RWPE2 (cell line): ENCODE data around the gene WDR19.
A peak's percentile ranks its signal among the peaks of the same experiment; 100 is the strongest.

Source experiments
- ATAC-seq: fragments of 200-7000 bp; cut with Tn5 transposase; 3 replicates; pipeline ENCODE4 v1.9.1; 2021; ENCODE audit warnings: low read depth
- DNase-seq: peaks from one replicate; pipeline ENCODE4 v3.0.0-alpha.2; 2020; ENCODE audit warnings: low spot score
- H3K27ac ChIP-seq: fragments of 450-650 bp; 2 replicates; pipeline ENCODE4 v1.5.1; 2017; ENCODE audit warnings: mild to moderate bottlenecking; ENCODE audit not compliant: poor library complexity, severe bottlenecking
- H3K27me3 ChIP-seq: fragments of 250-450 bp; sonication (Bioruptor Pico); 2 replicates; pipeline ENCODE4 v1.5.1; 2021; ENCODE audit warnings: mild to moderate bottlenecking, moderate library complexity; ENCODE audit not compliant: insufficient read depth, poor library complexity, severe bottlenecking
- H3K36me3 ChIP-seq: fragments of 250-450 bp; sonication (Bioruptor Pico); 2 replicates; pipeline ENCODE4 v1.5.1; 2020; ENCODE audit warnings: low read depth, mild to moderate bottlenecking, moderate library complexity
- H3K4me1 ChIP-seq: fragments of 250-450 bp; sonication (Bioruptor Pico); 2 replicates; pipeline ENCODE4 v1.5.1; 2021; ENCODE audit warnings: mild to moderate bottlenecking, moderate library complexity; ENCODE audit not compliant: insufficient read depth, poor library complexity, severe bottlenecking
- H3K4me3 ChIP-seq: fragments of 250-450 bp; sonication (Bioruptor Pico); 2 replicates; pipeline ENCODE4 v1.5.1; 2021; ENCODE audit warnings: mild to moderate bottlenecking, moderate library complexity; ENCODE audit not compliant: severe bottlenecking
- H3K9me3 ChIP-seq: fragments of 250-450 bp; sonication (Bioruptor Pico); 2 replicates; pipeline ENCODE4 v1.5.1; 2021; ENCODE audit warnings: mild to moderate bottlenecking, moderate library complexity; ENCODE audit not compliant: severe bottlenecking
- CTCF ChIP-seq: fragments of 450-650 bp; IDR thresholded peaks from one replicate; pipeline ENCODE4 v1.5.1; 2017; ENCODE audit warnings: mild to moderate bottlenecking, moderate library complexity; ENCODE audit not compliant: poor library complexity, severe bottlenecking

WDR19 gene

DNA sequence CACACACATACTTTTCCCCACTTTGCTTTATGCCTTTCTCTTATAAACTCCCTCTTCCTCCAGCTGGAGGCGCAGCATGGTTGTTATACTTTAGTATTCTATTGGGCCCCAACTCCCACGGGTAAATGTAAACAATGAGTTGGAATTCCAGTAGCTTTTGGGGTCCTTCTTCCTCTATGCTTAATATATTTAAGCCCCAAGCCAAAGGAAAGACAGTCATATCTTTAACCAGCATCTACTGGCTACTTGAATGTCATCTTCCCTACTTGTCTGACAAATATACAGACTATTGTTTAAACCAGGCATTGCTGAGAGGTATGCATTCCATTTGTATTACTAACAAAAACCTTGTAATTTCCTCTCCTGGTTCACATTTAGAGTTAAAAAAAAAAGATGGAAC lies 72.9 kb downstream of the WDR19 start:
- H3K36me3 ChIP-seq: peaks cover 3% of the 10 kb centered on the region; the same call in 1 of the 2 replicates
- peak; percentile 26 for TF ChIP-seq CTCF
- no peaks in the 10 kb centered on the region for H3K9me3 ChIP-seq
- no peaks in the 10 kb centered on the region for H3K27me3 ChIP-seq
- peak overlapping the region; percentile 55 for H3K27ac ChIP-seq
- DNase-seq (no peak), ATAC-seq (peak; percentile 99)
- H3K4me1 ChIP-seq: peaks cover 13% of the 10 kb centered on the region
- no peak overlapping the region for H3K4me3 ChIP-seq

DNA sequence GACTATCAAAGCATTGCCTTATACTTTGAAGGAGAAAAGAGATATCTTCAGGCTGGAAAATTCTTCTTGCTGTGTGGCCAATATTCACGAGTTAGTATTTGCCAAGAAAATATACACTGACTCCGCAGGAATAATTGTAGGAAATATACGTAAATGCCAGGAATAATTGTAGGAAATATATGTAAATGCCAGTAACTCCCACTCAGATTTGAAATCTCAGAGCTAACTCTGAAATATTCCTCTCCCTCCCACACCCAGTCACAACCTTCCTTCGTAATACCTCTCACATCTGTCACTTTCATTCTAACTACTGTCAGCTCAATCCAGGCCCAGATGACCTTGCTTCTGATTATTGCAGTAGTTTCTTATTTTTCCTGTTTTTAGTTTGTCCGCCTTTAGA lies 73.5 kb downstream of the WDR19 start:
- peak overlapping the region; percentile 55 for H3K27ac ChIP-seq
- H3K36me3 ChIP-seq: peaks cover 3% of the 10 kb centered on the region; the same call in 1 of the 2 replicates
- no peaks in the 10 kb centered on the region for H3K9me3 ChIP-seq
- ATAC-seq: no peak
- H3K4me3 ChIP-seq: no peak overlapping the region
- H3K27me3 ChIP-seq: no peaks in the 10 kb centered on the region
- TF ChIP-seq CTCF: no peak
- DNase-seq: no peak
- H3K4me1 ChIP-seq: peaks cover 13% of the 10 kb centered on the region

DNA sequence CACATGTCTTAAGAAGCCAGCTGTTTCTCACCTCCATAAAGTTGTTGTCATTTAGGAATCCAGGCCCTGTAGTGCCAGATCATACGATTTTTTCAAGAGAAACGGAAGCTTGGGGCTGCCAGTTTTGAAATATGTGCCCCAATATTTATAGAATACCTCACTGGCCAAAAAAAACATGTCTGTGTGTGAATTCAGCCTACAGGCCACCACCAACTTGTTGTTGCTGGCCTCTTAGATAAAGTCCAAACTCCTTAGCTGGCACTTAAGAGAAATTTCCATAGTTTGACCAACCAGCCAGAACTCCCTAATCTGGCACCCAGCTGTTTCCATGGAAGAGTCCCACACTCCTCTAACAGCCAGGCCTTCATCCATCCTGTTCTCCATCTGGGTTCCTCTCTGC lies 74.1 kb downstream of the WDR19 start:
- no peak for ATAC-seq
- no peak overlapping the region for H3K27ac ChIP-seq
- no peak overlapping the region for H3K4me3 ChIP-seq
- H3K9me3 ChIP-seq: no peaks in the 10 kb centered on the region
- H3K27me3 ChIP-seq: no peaks in the 10 kb centered on the region
- DNase-seq: no peak
- H3K4me1 ChIP-seq: peaks cover 13% of the 10 kb centered on the region
- peaks cover 3% of the 10 kb centered on the region; the same call in 1 of the 2 replicates for H3K36me3 ChIP-seq
- no peak for TF ChIP-seq CTCF

GRCh38 chr4:39259571-39260330 lies 77.4 kb downstream of the WDR19 start:
- no peak overlapping the region for H3K4me3 ChIP-seq
- no peak for ATAC-seq
- no peak for DNase-seq
- no peak overlapping the region for H3K27ac ChIP-seq
- peaks cover 11% of the 10 kb centered on the region for H3K4me1 ChIP-seq
- H3K27me3 ChIP-seq: no peaks in the 10 kb centered on the region
- no peaks in the 10 kb centered on the region for H3K9me3 ChIP-seq
- no peak for TF ChIP-seq CTCF
- H3K36me3 ChIP-seq: no peaks in the 10 kb centered on the region

DNA sequence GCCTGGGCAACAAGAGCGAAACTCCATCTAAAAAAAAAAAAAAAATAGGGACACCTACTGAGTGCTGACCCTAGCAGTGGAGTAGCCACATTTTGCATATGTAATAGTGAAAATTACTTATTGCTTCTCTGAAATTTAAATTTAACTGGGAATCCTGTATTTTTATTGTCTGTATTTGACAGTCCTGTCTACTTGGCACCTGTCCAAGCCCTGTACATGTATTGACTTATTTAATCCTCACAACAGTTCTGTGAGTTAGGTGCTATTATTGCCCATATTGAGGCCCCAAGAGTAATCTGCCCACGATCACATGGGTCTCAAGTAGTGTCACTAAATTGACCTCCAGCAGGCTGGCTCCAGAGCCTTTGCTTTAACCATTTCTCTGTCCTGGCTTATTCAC lies 81.6 kb downstream of the WDR19 start:
- no peaks in the 10 kb centered on the region for H3K27me3 ChIP-seq
- no peak for DNase-seq

More for the DNA sequence above, 81.6 kb downstream of the WDR19 start:
- Histone ChIP-seq H3K4me3 (no peak overlapping the region), H3K27ac (no peak overlapping the region), H3K36me3 (no peaks in the 10 kb centered on the region), H3K9me3 (no peaks in the 10 kb centered on the region), H3K4me1 (no peaks in the 10 kb centered on the region)
- no peak for ATAC-seq
- no peak for TF ChIP-seq CTCF
